NCI-H2227 (cell line): Measurements from ENCODE around the gene MARK1.

Experiments used
- DNase-seq: peaks from one replicate; lab custom pipeline; 2025; ENCODE audit not compliant: unreplicated experiment; lab: John Stamatoyannopoulos, UW

The MARK1 gene

DNA sequence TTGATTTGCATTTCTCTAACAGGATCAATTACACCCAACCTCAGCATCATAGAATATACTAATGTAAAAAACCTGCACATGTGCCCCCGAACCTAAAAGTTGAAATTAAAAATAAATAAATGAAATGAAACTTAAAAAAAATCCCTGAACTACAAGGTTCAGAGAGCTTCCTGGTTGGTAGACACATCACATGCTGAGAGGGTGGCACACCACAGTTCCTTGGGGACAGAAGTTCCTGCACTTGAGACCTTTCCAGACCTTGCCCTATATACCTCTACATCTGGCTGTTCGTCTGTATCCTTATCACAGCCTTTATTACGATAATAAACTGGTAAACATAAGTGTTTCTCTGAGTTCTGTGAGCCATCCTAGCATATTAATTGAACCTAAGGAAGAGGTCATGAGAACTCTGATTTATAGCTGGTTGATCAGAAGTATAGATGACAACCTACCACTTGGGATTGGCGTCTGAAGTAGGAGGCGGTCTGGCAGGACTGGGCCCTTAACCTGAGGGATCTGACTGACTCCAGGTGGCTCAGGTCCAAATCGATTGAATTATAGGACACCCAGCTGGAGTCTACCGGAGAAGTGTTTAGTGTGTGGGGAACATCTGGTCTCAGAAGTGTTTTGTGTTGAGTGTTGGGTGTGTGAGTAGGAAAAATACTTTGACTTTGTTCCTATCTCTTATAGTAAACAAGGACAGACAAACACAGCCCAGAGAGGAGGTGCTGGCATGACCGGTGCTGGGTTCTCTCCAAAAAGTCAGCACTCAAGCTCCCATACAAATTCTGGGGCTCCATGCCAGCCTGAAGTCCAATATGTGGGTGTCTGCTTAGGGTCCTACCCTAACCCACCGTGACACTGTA, 181.2 kb downstream of the MARK1 start:
- no peak for DNase-seq

DNA sequence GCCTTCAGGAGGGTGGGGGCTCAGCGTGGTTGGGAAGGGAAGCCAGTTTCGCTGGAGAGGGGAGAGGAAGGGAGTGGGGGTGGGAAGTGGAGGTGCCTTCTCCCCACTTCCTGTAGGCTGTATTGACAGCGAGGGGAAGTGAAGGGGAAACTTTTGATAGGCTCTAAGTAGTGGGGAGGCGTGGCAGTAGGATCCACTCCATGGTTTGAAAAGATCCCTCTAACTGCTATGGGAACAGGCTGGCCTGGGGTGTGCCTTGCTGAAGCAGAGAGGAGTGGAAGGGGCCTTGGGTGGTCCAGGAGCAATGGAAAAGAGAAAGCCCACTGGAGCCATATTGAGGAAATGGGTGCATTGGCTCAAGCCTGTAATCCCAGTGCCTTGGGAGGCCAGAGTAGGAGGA, 182.4 kb downstream of the MARK1 start:
- no peak for DNase-seq

DNA sequence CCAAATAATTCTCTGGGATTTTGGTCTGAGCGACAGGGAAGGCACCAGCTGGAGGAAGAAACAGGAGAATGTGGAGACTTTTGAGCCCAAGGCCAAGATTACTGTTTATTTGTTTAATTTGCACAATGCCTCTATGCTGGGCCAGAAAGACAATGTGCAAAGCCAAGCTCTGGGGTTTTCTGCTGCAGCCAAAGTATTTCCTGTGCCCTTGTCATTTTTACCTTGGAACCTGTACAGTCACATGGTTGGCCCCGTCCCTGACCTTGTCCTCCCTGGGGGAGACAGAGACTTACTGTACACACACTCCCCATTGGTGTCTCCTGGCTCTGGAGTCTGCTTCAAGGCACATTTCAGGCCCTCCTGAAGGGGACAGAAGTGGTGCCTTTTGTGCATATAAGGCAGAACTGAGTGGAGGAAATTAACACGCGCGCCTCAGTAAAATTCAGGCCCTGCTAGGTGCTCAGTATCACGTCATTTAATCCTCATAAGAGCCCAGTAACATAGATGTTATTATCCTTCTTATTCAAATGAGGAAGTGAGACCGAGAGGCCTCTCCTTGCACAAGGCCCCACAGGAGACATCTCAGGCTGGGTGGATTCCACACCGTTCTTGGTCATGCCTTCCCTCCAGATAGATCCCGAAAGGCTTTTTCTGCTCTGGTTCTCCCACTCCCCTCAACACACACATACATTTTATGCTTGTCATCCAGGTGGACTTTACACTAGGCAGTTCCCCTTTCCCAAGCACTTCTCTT, 183.3 kb downstream of the MARK1 start:
- no peak for DNase-seq
